Stimulated activated naive CD8-positive, alpha-beta T cell treated with anti-CD3 and anti-CD28 coated beads, Interleukin-15, Interleukin-2, amounts not matched to agents 100 U/mL and 50 U/mL, for 24 hours (primary cell): ENCODE data around the gene SLC23A2.

Experiments
- ATAC-seq: fragments of 150-1000 bp; cut with Tn5 transposase; one replicate; pipeline ENCODE4 v1.10.0; 2021
- DNase-seq: peaks from one replicate; pipeline ENCODE4 v3.0.0; 2021

The SLC23A2 gene

GRCh38 chr20:4813863-4814695 is 187.2 kb downstream of the SLC23A2 start:
- no peak for DNase-seq
- peak; percentile 70 for ATAC-seq

- no peak for ATAC-seq
- DNase-seq, result peak; percentile 46
Observed at GRCh38 chr20:4813076-4813862, 188.0 kb downstream of the SLC23A2 start.

- DNase-seq (peak; percentile 15), ATAC-seq (no peak)
Observed at GRCh38 chr20:4812641-4813075, 188.7 kb downstream of the SLC23A2 start.

GRCh38 chr20:4812216-4812615 is 189.1 kb downstream of the SLC23A2 start:
- DNase-seq (peak; percentile 33), ATAC-seq (no peak)

- no peak for ATAC-seq
Observed at GRCh38 chr20:4811661-4812181, 189.6 kb downstream of the SLC23A2 start.

GRCh38 chr20:4811257-4811656 is 190.1 kb downstream of the SLC23A2 start:
- DNase-seq, result no peak

More at GRCh38 chr20:4811661-4812181, 189.6 kb downstream of the SLC23A2 start:
- DNase-seq, result peak; percentile 55

GRCh38 chr20:4810426-4811019 is 190.8 kb downstream of the SLC23A2 start:
- DNase-seq (no peak), ATAC-seq (no peak)

More at GRCh38 chr20:4811257-4811656, 190.1 kb downstream of the SLC23A2 start:
- ATAC-seq, result no peak

GRCh38 chr20:4809707-4810106 is 191.6 kb downstream of the SLC23A2 start:
- no peak for ATAC-seq
- DNase-seq, result peak; percentile 37

GRCh38 chr20:4808872-4809271 is 192.4 kb downstream of the SLC23A2 start:
- DNase-seq, result no peak
- ATAC-seq, result no peak

- no peak for DNase-seq
- ATAC-seq, result no peak
Observed at GRCh38 chr20:4805663-4806449, 195.5 kb downstream of the SLC23A2 start.

GRCh38 chr20:4802527-4802926 is 198.8 kb downstream of the SLC23A2 start:
- DNase-seq, result no peak

More at GRCh38 chr20:4802527-4802926, 198.8 kb downstream of the SLC23A2 start:
- ATAC-seq, result no peak
